ENCODE results near the gene BTG1.
"Not testable (repeated sequence)": the region's sequence is repeated elsewhere in the genome, so short reads cannot be mapped to it uniquely, and the experiment has no call there.

BTG1 gene

GRCh38 chr12:92094751-92095161, 50.9 kb downstream of the BTG1 start:
- no peak for DNase-seq

DNA sequence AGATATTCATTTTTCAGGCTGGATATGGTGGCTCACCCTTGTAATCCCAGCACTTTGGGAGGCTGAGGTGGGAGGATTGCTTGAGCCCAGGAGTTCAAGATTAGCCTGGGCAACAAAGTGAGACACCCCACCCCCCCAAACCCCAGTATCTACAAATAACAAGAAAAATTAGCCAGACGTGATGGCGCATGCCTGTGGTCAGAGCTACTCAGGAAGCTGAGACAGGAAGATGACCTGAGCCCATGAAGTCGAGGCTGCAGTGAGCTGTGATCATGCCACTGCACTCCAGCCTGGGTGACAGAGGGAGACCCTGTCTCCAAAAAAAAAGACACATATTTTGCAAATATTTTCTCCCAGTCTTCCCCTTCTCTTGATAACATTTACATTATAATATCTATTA, 51.3 kb downstream of the BTG1 start:
- DNase-seq = not testable (repeated sequence)

All from activated gamma-delta T cell treated with Interleukin-2 at 50 U/mL for 16 hours (primary cell).